ENCODE data around the gene SH3BP4. TPM values are rescaled to one million over a fixed set of nuclear protein-coding genes. Genes with fewer than 3 reads are reported as not detected.

SH3BP4 gene
- total and polyA plus RNA-seq, 2 of the 13 experiments (the other 11 are each of a cell fraction or from before 2014, with no cell fraction given) = 34.6 to 99.1 TPM

DNA sequence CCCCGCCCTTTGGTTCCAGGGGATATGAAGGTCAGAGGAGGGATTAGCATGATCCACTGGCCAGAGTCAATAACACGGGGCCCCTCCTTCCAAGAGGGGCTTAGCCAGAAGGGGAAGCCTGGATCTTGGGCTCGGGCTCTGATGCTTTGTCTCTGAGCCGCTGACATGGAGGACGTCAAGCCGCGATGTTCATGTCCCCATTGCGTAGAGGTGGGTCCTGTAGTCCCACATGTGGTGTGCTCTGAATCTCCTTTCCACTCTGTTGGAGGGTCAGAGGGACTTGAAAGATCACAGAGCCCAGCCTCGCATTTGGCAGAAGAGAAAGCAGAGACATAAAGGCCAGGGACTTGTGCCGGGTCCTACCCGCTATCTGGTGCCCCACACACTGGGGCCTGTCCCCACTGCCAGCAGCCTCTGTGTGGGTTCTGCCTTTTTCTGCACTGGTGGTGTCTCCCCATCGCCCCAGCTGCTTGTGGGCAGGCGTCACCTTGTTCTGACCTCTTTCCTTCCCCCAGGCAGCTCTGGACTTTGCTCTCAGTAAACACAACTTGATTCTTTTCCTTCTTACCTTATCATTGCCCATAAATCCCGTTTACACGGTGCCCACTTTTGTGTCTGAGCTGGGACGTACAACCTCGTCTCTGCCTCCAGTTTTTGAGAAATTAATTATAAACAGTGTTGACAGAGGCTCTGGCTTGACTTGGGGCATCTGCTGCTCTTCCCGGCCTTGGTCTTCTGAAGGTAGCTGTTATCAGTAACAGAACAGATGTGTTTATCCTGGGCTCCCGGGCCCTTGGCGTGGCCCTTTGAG lies 48.8 kb downstream of the SH3BP4 start (continued):
- TF ChIP-seq ZNF552 (CRISPR knock-in tag; IDR thresholded peaks at IDR 0.05; ENCODE audit: borderline replicate concordance) = no peak
- no peak for TF ChIP-seq FOXC1 (CRISPR knock-in tag; IDR thresholded peaks at IDR 0.05; ENCODE audit: borderline replicate concordance)
- TF ChIP-seq, protein P1, sequence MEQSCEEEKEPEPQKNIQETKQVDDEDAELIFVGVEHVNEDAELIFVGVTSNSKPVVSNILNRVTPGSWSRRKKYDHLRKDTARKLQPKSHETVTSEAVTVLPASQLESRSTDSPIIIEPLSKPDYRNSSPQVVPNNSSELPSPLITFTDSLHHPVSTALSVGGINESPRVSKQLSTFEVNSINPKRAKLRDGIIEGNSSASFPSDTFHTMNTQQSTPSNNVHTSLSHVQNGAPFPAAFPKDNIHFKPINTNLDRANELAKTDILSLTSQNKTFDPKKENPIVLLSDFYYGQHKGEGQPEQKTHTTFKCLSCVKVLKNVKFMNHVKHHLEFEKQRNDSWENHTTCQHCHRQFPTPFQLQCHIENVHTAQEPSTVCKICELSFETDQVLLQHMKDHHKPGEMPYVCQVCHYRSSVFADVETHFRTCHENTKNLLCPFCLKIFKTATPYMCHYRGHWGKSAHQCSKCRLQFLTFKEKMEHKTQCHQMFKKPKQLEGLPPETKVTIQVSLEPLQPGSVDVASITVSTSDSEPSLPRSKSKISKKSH (CRISPR knock-in tag; IDR thresholded peaks at IDR 0.05; ENCODE audit: borderline replicate concordance) = no peak; the same call in 1 of the 2 replicates
- TF ChIP-seq ZNF460 (CRISPR knock-in tag; IDR thresholded peaks at IDR 0.05; ENCODE audit: borderline replicate concordance) = no peak; the same call in 1 of the 2 replicates
- peak; percentile 43; the same call in 1 of the 2 replicates for TF ChIP-seq ETV5 (CRISPR knock-in tag; IDR thresholded peaks at IDR 0.05; ENCODE audit: borderline replicate concordance)
- TF ChIP-seq, protein P2, sequence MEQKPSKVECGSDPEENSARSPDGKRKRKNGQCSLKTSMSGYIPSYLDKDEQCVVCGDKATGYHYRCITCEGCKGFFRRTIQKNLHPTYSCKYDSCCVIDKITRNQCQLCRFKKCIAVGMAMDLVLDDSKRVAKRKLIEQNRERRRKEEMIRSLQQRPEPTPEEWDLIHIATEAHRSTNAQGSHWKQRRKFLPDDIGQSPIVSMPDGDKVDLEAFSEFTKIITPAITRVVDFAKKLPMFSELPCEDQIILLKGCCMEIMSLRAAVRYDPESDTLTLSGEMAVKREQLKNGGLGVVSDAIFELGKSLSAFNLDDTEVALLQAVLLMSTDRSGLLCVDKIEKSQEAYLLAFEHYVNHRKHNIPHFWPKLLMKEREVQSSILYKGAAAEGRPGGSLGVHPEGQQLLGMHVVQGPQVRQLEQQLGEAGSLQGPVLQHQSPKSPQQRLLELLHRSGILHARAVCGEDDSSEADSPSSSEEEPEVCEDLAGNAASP (CRISPR knock-in tag; IDR thresholded peaks at IDR 0.05; ENCODE audit: borderline replicate concordance) = peak; percentile 97; the same call in 1 of the 2 replicates
- TF ChIP-seq, protein P3, sequence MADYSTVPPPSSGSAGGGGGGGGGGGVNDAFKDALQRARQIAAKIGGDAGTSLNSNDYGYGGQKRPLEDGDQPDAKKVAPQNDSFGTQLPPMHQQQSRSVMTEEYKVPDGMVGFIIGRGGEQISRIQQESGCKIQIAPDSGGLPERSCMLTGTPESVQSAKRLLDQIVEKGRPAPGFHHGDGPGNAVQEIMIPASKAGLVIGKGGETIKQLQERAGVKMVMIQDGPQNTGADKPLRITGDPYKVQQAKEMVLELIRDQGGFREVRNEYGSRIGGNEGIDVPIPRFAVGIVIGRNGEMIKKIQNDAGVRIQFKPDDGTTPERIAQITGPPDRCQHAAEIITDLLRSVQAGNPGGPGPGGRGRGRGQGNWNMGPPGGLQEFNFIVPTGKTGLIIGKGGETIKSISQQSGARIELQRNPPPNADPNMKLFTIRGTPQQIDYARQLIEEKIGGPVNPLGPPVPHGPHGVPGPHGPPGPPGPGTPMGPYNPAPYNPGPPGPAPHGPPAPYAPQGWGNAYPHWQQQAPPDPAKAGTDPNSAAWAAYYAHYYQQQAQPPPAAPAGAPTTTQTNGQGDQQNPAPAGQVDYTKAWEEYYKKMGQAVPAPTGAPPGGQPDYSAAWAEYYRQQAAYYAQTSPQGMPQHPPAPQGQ (CRISPR knock-in tag; IDR thresholded peaks at IDR 0.05; ENCODE audit: borderline replicate concordance) = no peak
- TF ChIP-seq, protein P4, sequence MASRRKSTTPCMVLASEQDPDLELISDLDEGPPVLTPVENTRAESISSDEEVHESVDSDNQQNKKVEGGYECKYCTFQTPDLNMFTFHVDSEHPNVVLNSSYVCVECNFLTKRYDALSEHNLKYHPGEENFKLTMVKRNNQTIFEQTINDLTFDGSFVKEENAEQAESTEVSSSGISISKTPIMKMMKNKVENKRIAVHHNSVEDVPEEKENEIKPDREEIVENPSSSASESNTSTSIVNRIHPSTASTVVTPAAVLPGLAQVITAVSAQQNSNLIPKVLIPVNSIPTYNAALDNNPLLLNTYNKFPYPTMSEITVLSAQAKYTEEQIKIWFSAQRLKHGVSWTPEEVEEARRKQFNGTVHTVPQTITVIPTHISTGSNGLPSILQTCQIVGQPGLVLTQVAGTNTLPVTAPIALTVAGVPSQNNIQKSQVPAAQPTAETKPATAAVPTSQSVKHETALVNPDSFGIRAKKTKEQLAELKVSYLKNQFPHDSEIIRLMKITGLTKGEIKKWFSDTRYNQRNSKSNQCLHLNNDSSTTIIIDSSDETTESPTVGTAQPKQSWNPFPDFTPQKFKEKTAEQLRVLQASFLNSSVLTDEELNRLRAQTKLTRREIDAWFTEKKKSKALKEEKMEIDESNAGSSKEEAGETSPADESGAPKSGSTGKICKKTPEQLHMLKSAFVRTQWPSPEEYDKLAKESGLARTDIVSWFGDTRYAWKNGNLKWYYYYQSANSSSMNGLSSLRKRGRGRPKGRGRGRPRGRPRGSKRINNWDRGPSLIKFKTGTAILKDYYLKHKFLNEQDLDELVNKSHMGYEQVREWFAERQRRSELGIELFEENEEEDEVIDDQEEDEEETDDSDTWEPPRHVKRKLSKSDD (CRISPR knock-in tag; IDR thresholded peaks at IDR 0.05; ENCODE audit: low read depth) = no peak
- no peak for TF ChIP-seq ZIK1 (CRISPR knock-in tag; IDR thresholded peaks at IDR 0.05; ENCODE audit: borderline replicate concordance, low read depth)
- TF ChIP-seq HOXA5 (CRISPR knock-in tag; IDR thresholded peaks at IDR 0.05) = no peak
- TF ChIP-seq ZNF343 (CRISPR knock-in tag; IDR thresholded peaks at IDR 0.05) = no peak; the same call in 1 of the 2 replicates
- TF ChIP-seq, protein P5, sequence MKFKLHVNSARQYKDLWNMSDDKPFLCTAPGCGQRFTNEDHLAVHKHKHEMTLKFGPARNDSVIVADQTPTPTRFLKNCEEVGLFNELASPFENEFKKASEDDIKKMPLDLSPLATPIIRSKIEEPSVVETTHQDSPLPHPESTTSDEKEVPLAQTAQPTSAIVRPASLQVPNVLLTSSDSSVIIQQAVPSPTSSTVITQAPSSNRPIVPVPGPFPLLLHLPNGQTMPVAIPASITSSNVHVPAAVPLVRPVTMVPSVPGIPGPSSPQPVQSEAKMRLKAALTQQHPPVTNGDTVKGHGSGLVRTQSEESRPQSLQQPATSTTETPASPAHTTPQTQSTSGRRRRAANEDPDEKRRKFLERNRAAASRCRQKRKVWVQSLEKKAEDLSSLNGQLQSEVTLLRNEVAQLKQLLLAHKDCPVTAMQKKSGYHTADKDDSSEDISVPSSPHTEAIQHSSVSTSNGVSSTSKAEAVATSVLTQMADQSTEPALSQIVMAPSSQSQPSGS (CRISPR knock-in tag; IDR thresholded peaks at IDR 0.05) = peak; percentile 56
- TF ChIP-seq, protein P6, sequence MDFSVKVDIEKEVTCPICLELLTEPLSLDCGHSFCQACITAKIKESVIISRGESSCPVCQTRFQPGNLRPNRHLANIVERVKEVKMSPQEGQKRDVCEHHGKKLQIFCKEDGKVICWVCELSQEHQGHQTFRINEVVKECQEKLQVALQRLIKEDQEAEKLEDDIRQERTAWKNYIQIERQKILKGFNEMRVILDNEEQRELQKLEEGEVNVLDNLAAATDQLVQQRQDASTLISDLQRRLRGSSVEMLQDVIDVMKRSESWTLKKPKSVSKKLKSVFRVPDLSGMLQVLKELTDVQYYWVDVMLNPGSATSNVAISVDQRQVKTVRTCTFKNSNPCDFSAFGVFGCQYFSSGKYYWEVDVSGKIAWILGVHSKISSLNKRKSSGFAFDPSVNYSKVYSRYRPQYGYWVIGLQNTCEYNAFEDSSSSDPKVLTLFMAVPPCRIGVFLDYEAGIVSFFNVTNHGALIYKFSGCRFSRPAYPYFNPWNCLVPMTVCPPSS (IDR thresholded peaks at IDR 0.05) = no peak
- TF ChIP-seq, protein P7, sequence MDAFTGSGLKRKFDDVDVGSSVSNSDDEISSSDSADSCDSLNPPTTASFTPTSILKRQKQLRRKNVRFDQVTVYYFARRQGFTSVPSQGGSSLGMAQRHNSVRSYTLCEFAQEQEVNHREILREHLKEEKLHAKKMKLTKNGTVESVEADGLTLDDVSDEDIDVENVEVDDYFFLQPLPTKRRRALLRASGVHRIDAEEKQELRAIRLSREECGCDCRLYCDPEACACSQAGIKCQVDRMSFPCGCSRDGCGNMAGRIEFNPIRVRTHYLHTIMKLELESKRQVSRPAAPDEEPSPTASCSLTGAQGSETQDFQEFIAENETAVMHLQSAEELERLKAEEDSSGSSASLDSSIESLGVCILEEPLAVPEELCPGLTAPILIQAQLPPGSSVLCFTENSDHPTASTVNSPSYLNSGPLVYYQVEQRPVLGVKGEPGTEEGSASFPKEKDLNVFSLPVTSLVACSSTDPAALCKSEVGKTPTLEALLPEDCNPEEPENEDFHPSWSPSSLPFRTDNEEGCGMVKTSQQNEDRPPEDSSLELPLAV (CRISPR knock-in tag; conservative IDR thresholded peaks at IDR 0.05; ENCODE audit: low read depth) = no peak

Data from HepG2 (cell line).